HUES64 (cell line): ENCODE results near the gene COL9A1.

Experiments
- H3K27ac ChIP-seq: 2 replicates; pipeline ENCODE4 v1.7.0; 2013; ENCODE audit warnings: low read depth, low read length, inconsistent platforms
- H3K27me3 ChIP-seq: 2 replicates; pipeline ENCODE4 v1.6.1; 2013; ENCODE audit warnings: mild to moderate bottlenecking, low read length; ENCODE audit not compliant: insufficient read depth
- H3K36me3 ChIP-seq: 2 replicates; pipeline ENCODE4 v1.6.1; 2013; ENCODE audit warnings: mild to moderate bottlenecking, low read length; ENCODE audit not compliant: insufficient read depth
- H3K4me1 ChIP-seq: 2 replicates; pipeline ENCODE4 v1.6.1; 2013; ENCODE audit warnings: mild to moderate bottlenecking, low read length, moderate library complexity; ENCODE audit not compliant: insufficient read depth
- H3K4me3 ChIP-seq: 2 replicates; pipeline ENCODE4 v1.5.1; 2013; ENCODE audit warnings: mild to moderate bottlenecking, low read length, moderate library complexity
- H3K9ac ChIP-seq: 2 replicates; pipeline ENCODE4 v1.6.1; 2013; ENCODE audit warnings: mild to moderate bottlenecking, low read depth, low read length
- H3K9me3 ChIP-seq: 2 replicates; pipeline ENCODE4 v1.6.1; 2013; ENCODE audit warnings: low read depth, low read length; ENCODE audit not compliant: insufficient read depth
- WGBS: fragments of 150-250, 120-280 bp; methylation state at CpG from one replicate; pipeline ENCODE4 v1.1.7; 2013; ENCODE audit warnings: missing lambda C conversion rate; 5-methylcytosine and 5-hydroxymethylcytosine counted together

The COL9A1 gene

DNA sequence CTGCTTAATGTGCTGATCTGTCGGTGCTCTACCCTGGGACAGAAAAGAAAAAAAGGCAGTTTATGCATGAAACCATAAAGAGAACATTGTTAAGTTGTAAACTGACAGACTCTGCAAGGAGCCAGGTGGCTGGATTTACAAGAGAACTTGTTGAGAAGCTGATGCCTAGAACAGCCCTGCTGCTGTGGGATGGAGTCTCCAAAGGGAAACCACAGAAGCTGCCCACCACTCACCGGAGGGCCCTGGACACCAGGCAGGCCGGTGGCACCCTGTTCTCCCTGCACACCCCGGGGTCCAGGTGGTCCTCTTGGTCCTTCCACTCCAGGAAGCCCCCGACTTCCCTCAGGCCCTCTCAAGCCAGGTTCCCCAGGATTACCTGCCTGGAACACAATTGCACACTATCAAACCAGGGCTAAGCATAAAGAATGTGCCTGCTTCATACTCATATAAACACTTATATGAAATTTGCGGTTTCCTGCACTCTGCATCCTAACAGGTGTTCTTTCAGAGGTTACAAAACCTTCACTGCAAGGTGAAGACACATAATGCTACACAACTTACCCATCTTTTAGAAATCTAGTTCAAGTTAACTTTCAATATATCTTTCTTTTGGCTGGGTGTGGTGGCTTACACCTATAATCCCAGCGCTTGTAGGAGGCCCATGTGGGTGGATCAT is 68.2 kb downstream of the COL9A1 start:
- no peaks in the 10 kb centered on the region for H3K27me3 ChIP-seq
- WGBS = 92% methylated on average over 7 of the region's 7 CpGs
- H3K9ac ChIP-seq = no peak overlapping the region
- no peaks in the 10 kb centered on the region for H3K4me1 ChIP-seq
- no peaks in the 10 kb centered on the region for H3K36me3 ChIP-seq
- H3K4me3 ChIP-seq = no peak overlapping the region
- H3K27ac ChIP-seq = no peak overlapping the region
- H3K9me3 ChIP-seq = no peaks in the 10 kb centered on the region

DNA sequence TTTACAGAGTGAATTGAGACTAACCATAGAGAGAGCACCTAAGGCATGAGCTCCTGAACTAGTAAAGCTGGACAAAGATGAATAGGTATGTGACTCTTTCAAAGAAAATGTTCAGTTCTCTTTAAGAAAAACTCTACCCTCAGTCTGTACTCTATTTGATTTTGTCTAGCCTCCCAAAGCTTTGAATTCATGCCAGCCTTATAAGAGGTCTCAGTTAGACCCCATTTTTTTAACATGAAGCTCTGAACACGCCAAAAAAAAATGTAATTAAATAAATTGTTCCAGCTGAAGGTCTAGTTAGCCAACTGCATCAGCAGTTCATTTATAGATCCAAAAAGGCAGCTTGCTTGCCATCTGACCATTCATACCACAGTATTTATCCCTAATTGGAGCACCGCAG is 71.6 kb downstream of the COL9A1 start:
- WGBS = 94% methylated on average over 2 of the region's 2 CpGs

DNA sequence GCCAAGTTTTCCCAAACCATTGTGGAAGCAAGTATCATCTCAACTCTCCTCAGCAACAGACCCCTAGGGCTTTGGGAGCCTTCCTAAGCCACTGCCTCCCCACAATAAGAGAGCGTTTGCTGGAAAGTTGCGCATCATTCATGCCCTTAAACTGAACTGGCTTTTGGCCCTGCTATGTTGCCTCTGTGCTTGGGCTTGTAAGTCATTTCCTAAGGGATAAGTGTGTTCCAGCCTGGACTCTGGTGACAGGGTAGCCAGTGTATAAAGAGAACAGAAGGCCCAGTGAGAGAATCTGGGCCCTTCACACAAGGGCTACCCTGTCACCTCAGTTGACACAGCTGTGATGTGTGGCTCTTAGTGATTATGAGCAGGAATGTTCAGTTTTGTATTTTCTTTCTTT is 77.8 kb downstream of the COL9A1 start:
- Histone ChIP-seq H3K9me3 (no peaks in the 10 kb centered on the region), H3K27ac (no peak overlapping the region), H3K9ac (no peak overlapping the region), H3K4me1 (peaks cover 4% of the 10 kb centered on the region; the same call in 1 of the 2 replicates), H3K36me3 (no peaks in the 10 kb centered on the region), H3K4me3 (no peak overlapping the region), H3K27me3 (no peaks in the 10 kb centered on the region)
- 94% methylated on average over 2 of the region's 2 CpGs for WGBS

More for the DNA sequence above, 71.6 kb downstream of the COL9A1 start:
- H3K4me1 ChIP-seq = peaks cover 4% of the 10 kb centered on the region; the same call in 1 of the 2 replicates
- H3K9me3 ChIP-seq = no peaks in the 10 kb centered on the region
- no peaks in the 10 kb centered on the region for H3K36me3 ChIP-seq
- no peak overlapping the region for H3K4me3 ChIP-seq
- no peaks in the 10 kb centered on the region for H3K27me3 ChIP-seq
- H3K27ac ChIP-seq = no peak overlapping the region
- H3K9ac ChIP-seq = no peak overlapping the region

DNA sequence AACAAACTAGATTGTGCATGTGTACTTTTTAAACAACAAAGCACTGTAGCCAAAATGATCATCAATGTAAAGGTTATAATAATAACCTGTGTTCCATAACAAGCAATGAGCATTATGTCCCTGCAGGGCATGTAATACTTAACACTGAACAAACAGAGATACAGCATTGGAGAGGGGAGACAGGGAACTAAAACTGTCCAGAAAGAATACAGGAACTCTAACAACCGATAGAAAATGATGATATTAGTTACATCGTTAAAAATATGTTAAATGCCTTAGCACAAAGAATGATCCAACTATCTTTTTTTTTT is 80.5 kb downstream of the COL9A1 start:
- no peak overlapping the region for H3K4me3 ChIP-seq
- no peak overlapping the region for H3K9ac ChIP-seq
- no CpG with 5 or more reads among the region's 2 CpGs for WGBS
- H3K4me1 ChIP-seq = no peaks in the 10 kb centered on the region
- H3K9me3 ChIP-seq = no peaks in the 10 kb centered on the region
- H3K27me3 ChIP-seq = no peaks in the 10 kb centered on the region
- no peaks in the 10 kb centered on the region for H3K36me3 ChIP-seq
- H3K27ac ChIP-seq = no peak overlapping the region

DNA sequence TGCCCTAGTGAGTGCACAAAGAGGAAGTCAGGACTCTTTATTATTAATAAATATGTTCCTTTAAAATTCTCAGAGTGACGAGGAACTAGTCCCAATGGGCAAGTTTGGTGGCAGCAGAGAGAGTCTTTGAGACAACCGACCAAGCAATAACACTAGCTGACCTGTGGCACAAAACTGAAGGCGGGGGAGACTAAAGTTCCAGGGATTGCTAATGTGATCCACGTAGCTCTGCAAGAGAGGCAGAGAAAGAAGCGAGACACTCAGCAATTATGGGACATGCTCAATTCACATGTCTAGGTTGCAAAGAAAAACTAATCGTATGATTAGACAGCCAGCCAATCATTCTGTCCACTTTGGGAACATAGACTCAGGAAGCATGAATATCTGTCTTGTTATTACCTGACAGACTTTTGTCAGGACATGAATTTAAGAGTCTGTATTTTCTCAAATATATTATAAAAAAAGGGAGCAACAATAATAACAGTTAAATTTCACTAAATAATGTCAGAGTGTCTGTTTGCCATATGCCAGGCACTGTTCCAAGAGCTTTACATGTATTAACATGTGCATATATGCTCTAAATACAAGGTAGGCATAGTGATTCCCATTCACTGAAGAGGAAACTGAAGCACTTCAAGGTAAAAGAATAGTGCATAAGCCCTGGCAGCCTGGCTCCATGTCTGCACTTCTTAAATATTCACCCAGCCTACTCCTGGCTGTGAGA is 81.0 kb downstream of the COL9A1 start:
- no peaks in the 10 kb centered on the region for H3K4me1 ChIP-seq
- no peaks in the 10 kb centered on the region for H3K9me3 ChIP-seq
- H3K4me3 ChIP-seq = no peak overlapping the region
- 93% methylated on average over 6 of the region's 6 CpGs for WGBS
- no peak overlapping the region for H3K9ac ChIP-seq
- no peaks in the 10 kb centered on the region for H3K36me3 ChIP-seq
- H3K27ac ChIP-seq = no peak overlapping the region
- H3K27me3 ChIP-seq = no peaks in the 10 kb centered on the region

DNA sequence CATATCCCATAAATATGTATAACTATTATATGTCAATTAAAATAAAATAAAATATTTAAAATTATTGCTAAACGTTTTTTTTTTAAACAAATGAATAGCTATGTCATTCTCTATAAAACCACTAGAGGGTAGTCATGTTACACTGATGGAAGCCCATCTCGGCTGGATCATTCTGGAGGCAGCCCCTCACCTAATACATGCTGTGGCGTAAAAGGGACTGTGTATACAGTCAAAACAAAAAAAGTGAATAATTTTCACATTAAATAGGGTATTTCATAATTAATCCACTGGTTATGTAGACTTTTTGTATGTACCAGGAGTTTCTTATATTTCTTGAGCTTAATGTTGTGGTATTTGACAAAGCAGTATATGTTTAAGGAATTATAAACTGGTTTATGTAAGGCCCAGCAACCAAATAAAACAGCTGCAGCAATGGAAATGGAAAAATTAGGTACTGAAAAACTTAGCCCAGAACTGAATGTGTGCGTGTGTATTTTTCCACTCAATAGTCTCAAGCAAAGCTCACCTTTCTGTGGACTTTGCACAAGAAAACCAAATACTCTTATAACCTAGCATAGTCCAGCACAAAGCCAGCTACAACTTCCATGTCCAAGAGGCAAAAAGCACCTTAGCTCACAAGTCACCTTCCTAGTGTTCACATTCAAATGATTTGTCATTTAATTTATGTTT is 81.7 kb downstream of the COL9A1 start:
- 50% methylated on average over 2 of the region's 4 CpGs for WGBS
- Histone ChIP-seq H3K9ac (no peak overlapping the region), H3K27ac (no peak overlapping the region), H3K27me3 (no peaks in the 10 kb centered on the region), H3K4me1 (no peaks in the 10 kb centered on the region), H3K4me3 (no peak overlapping the region), H3K9me3 (no peaks in the 10 kb centered on the region), H3K36me3 (no peaks in the 10 kb centered on the region)

DNA sequence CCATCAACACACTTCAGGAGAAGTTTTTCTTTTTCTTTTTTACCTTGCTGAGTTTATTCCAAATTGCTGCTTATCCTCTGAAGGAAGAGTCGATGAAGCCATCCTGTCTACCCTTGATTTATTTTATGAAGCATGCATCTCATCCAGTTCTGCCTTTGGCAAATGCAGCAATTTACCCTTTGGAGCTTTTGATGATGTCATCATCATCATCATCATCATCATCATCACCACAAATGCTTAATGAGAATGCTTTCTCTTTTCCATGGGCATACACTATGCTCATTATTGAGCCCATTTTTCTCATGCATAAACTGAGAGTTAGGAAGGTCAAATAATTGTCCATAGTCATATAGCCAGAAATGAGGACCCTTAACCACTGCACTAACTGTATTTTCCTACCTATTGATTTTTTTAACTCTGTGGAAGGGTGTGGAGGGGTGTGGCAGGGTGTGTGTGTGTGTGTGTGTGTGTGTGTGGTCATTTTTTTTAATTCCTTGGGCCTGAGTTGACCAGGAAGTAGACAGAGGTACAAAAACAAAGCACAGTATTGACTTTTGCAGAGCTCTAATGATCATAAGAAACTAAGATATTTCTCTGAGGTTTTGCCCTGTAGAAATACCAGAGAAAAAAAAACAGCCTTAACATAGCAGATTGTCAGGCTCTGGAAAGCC is 82.8 kb downstream of the COL9A1 start:
- WGBS = 88% methylated on average over 1 of the region's 1 CpG
- Histone ChIP-seq H3K9me3 (no peaks in the 10 kb centered on the region), H3K27me3 (no peaks in the 10 kb centered on the region), H3K4me1 (no peaks in the 10 kb centered on the region), H3K27ac (no peak overlapping the region), H3K9ac (no peak overlapping the region), H3K4me3 (no peak overlapping the region), H3K36me3 (no peaks in the 10 kb centered on the region)

DNA sequence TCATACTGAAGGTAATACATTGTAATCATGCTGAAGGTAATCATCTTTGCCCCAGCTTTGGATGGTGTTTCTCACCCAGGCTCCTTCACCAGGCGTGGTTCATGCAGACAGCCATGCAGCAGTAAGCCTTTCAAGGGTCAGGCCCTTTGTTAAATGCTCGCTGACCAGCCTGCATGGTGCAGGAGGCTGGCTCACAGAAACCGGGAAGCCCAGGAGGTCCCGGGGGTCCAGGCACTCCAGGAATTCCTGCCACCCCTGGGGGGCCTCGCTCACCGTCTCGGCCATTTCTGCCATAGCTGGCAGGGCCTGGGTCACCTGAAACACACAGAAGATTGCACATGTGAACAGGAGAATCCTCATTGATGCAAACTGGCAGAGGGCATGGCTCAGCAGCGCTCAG is 86.1 kb downstream of the COL9A1 start:
- Histone ChIP-seq H3K9me3 (no peaks in the 10 kb centered on the region), H3K4me1 (no peaks in the 10 kb centered on the region), H3K9ac (no peak overlapping the region), H3K27me3 (no peaks in the 10 kb centered on the region), H3K36me3 (no peaks in the 10 kb centered on the region), H3K27ac (no peak overlapping the region), H3K4me3 (no peak overlapping the region)
- 69% methylated on average over 8 of the region's 8 CpGs for WGBS

DNA sequence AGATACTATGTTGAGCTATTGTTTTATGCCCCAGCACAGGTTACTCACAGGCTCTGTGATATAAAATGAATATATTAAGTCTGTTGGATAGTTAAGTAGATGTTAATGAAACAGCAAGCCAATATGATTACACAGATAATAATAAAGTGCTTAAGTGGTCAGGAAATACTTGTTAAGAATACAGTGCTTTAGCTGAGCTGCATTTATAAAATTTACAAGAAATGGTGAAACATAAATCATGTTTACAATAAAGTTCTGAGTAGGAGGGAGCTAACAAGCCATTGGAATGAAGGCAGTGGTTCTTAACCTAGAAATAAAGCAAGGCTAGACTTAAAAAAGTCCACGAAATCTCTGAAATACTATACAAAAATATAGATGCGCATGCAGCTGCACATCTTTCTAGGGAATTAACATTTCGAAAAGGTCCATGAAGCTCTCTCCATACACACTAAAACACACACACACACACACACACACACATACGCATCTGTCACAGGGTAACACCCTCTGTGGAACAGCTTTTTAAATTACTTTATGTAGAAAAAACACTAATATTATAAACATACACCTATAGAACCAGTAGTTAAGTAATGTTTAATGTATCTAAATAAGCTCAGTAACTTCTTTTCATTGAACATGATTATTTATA is 87.3 kb downstream of the COL9A1 start:
- Histone ChIP-seq H3K27me3 (no peaks in the 10 kb centered on the region), H3K9ac (no peak overlapping the region), H3K36me3 (no peaks in the 10 kb centered on the region), H3K27ac (no peak overlapping the region), H3K9me3 (no peaks in the 10 kb centered on the region), H3K4me1 (no peaks in the 10 kb centered on the region), H3K4me3 (no peak overlapping the region)
- WGBS = 87% methylated on average over 4 of the region's 4 CpGs

DNA sequence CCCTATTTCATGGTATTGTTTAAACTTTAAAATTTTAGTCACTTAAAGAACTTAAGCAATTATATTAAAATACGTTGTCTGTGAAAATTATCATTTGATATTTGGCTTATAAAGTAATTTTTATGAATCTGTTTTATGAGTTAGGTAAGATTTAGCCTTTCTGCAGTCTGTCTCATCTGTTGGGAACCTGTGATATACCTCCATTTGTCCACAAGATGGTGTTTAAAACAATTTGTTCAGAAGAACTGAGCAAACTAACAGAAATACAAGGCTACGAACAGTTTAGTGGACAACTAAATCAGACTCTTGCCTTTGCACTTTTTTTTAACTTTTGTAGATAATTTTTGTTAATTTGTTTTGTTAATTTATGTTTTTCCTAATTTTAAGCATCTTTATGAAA is 92.4 kb downstream of the COL9A1 start:
- H3K9ac ChIP-seq = no peak overlapping the region
- no peak overlapping the region for H3K27ac ChIP-seq
- H3K27me3 ChIP-seq = no peaks in the 10 kb centered on the region
- no peaks in the 10 kb centered on the region for H3K9me3 ChIP-seq
- H3K36me3 ChIP-seq = no peaks in the 10 kb centered on the region
- WGBS = 91% methylated on average over 2 of the region's 2 CpGs
- no peaks in the 10 kb centered on the region for H3K4me1 ChIP-seq
- no peak overlapping the region for H3K4me3 ChIP-seq
